DMS114 treated with DMSO at 0.1 percent for 48 hours (cell line): Measurements from ENCODE around the gene WTAP.
"Not testable (repeated sequence)": the region's sequence is repeated elsewhere in the genome, so short reads cannot be mapped to it uniquely, and the experiment has no call there.

Source experiments
- DNase-seq: peaks from one replicate; lab custom pipeline; 2025; ENCODE audit not compliant: unreplicated experiment; lab: John Stamatoyannopoulos, UW

The WTAP gene

GRCh38 chr6:159726918-159727716 is at the start of gene WTAP:
Gene WTAP (plus strand): TSS chr6:159727506. CDS start chr6:159736266, 8,760 bp downstream.
- peak; percentile 56 for DNase-seq

DNA sequence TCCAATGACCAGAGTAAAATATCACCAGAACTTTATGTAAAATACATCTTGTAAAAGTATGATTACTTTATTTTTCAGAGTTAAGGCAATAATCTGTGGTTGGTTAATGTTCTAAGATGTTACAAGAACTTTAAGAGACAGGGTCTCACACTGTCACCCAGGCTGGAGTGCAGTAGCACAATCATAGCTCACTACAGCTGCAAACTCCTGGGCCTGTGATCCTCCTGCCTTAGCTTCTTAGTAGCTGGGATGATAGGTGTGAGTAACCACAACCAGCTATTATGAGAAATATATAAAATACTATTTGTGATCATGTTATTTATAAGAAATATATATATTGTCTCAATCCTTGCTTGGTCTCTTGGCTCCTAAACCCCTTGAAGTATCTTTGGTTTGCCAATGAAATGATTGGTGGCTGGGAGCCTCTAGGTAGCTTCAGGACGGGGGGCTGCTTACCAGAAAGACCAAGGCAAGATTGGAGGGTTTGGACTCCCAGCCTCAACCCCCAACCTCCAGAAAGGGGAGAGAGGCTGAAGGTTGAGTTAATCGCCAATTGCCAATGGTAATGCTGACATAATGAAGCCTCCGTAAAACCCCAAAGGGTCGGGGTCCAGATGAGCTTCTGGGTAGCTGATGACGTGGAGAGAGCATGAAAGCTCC is 49.7 kb upstream of the WTAP start:
- no peak for DNase-seq

DNA sequence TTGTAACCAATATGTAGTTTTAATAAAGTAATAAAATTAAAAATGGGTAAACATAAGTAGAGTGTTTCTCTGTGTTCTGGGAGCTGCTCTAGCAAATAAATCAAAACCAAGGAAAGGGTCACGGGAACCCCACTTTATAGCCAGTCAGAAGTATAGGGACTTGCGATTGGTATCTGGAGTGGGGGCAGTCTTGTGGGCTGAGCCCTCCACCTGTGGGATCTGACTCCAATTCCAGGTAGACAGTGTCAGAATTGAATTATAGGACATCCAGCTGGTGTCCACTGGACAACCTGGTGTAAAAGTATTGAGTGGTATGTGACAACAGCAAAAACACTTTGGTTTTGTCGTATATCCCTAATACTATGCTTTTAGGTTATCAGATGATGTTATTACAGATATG is 48.7 kb upstream of the WTAP start:
- no peak for DNase-seq

DNA sequence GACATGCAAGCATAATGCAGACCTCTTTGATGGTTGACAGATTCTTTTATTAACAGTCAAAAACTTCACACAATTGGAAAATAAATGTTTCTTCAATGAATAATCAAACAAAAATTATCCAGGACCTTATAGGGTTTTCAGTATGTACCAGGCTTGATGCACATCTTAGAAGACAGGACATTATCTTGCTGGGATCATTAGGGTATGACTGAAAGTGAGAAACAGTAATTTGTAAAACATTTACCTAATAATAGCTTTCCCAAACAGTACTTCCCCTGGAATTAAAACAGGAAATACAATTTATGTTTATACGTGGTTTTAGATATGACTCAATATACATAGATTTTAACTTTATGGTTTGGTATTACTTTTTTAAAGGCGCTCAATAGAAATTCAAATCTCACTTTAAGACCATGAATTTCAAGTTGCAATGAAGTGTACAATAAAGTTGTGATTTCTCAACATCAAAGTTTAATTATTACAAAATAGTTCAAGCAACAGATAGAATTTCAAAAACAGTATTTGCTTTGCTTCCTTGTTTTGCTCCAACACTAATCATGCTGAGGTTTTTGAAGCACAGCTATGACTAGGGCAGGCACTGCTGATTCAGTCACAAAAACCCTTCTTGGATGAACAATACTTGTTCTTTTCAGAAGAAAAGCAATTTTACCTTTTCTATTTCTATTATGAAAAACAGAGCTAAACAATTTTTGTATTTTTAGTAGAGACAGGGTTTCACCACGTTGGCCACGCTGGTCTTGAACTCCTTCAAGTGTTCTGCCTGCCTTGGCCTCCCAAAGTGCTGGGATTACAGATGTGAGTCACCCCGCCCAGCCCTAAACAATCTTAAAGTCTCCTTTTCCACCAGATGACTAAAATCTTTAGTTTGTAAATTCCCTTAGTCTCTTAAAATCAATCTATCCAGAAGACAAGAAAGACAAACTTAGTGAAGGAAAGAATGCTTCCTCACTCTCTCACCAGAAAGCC is 47.9 kb upstream of the WTAP start:
- DNase-seq: no peak

DNA sequence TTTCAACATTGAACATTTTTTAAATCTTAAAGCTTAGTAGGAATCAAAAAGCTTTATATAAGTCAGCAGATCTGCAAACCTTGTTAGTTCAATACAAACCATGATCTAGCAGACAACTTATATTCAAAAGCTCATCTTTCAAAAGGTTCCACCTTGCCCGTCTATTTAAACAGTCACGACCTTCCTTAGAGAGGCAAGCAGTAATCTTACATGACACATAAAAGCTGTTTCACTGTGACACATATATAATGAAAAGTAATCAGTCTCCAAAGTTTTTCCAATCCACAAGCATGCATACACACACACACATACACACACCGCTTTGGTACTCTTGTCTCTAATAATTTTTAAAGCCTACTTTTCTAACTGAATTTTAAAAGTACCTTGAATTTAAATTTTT is 47.2 kb upstream of the WTAP start:
- no peak for DNase-seq

DNA sequence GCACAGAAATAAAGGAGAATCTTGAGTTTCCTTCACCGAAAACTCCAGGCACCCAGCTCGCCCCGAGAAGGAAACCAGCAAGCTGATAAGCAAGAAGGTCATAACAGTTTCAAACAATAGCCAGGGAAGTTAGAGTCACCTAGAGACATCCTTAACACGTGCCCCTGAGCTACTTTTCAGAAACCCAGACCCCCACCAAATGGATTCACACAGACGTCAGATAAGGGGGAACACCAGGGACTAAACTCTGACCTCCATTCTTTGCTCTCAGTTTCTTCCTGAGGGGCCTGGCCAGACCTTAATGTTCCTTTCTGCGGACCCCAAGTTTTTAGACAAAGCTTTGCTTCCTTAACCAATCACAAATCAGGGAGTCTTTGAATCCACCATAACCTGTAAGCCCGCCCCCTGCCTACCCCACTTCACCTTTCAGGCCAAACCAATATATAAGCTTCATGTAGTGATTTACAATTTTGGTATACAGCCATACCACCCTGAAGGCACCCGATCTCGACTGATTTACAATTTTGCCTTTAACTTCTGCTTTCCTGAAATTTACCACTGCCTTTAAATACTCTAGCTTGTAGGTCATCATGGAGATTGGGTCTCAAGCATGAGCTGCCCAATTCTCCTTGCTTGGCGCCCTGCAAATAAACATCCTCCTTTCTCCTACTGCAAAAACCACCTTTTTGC is 46.0 kb upstream of the WTAP start:
- DNase-seq: no peak

DNA sequence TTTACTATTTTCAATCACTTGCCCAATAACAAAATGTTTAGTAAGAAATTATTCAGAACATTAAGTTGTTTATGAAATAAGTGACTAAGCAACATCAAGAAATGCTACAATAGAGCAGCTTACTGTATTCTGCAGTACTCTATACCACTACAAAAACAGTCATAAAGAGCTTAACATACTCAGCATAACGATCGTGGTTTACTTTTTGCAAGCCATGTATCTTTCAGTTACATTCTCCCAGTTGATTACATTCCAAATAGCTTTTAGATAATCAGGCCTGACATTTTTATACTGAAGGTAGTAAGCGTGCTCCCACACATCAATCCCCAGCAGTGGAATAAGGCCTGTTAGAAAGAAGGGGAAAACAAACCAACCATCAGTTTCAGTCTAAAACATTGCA is 45.0 kb upstream of the WTAP start:
- no peak for DNase-seq

DNA sequence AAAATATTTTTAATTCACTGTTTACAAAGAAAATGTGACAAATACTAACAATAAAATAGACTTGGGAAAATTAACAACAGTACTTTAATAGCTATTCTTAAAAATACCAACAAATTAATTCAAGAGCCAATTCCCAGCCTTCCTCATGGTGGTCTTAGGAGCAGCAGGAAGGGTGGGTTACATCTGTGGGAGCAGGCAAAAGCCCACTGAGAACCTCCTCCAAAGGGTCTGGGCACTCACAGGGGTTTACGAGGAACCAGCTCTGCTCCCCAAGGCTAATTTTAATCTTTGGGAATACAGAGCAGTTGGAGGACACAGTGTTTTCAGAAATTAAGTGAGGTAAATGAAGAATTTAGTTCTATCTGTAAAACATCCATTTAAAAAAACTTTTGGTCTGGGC is 44.5 kb upstream of the WTAP start:
- no peak for DNase-seq

DNA sequence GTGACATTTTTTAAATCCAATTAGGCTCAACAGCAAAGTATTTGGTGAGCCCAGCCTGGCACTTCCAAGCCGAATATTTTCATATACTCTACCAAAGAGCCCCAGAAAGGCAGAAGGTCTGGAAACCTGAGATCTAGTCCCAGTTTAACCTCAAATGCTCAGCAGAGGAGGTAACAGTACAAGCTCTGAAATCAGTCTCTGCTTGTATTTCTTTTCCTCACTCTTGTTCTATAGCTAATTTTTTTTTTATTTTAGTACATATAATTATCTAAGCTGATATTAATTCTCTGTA is 43.3 kb upstream of the WTAP start:
- no peak for DNase-seq

DNA sequence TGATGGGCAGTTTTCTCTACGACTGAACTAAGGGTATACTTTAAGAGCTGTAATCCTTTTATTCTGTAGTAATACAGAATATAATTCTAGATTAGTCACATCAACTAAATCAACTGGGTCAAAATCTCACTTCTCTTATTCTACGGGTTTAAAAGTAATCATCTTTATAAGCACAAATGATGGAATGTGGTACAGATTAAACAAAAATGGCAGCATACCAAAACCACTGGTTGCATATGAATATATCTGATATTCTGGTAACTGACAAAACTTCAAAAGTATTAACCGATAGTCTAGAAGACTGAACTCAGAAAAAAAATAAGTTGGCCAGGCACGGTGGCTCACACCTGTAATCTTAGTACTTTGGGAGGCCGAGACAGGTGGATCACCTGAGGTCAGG is 41.3 kb upstream of the WTAP start:
- DNase-seq: no peak

DNA sequence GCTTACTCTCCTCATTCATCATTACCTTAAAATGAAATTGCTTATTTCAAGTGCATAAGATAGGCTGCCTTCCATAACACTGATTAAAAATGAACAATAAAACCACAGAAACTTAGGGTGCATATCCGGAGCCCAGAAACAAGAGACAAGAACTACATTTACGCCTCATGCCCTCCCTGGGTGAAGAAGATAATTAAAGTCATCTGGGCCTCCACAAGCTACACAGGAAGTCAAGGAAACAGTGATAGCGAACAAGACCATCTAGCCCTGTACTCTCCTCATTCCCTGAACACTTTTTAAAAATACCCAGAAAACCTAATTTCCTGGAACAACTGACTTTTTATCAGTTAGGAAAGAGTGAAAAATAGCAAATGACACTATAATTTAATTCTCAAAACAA is 40.6 kb upstream of the WTAP start:
- no peak for DNase-seq

DNA sequence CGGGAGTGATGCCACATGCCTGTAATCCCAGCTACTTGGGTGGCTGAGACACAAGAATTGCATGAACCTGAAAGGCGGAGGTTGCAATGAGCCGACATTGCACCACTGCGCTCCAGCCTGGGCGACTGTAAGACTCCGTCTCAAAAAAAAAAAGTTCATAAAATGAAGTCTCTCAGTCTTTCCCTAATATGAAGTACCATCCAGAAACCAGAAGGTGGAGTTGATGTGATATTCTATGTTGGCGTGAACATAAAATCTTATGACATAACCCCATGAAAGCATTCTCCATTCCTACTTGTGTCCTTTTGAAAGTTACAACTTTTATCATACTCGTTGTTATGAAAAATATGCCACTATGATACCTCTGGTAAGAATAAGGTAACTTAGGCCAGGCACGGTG is 40.0 kb upstream of the WTAP start:
- no peak for DNase-seq

DNA sequence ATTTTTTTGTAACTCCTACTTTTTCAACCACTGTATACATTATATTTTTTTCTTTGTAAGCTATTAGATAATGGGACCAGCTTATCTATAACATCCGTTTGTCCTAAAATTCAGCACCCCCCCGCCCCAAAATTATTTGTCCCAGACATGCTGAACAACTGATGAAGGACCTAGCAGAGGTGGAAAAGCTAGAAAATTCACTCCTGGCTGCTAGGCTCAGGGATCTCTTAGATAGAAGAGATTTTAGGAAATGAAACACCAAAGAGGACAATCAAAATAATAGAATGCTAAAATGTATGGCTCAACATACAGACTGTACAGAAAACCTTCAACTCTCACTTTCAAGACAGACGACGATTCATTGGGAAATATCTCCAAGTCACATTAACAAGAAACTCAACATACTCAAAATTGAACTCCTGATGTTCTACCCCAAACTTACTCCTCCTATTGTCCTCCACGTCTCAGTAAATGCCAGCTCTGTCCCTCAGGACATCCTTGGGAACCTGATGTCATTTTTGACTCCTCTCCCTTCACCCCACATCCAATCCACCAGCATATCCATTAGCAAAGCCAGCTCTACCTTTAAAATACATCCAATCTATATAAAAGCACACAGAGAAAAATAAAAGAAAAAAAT is 38.9 kb upstream of the WTAP start:
- no peak for DNase-seq

DNA sequence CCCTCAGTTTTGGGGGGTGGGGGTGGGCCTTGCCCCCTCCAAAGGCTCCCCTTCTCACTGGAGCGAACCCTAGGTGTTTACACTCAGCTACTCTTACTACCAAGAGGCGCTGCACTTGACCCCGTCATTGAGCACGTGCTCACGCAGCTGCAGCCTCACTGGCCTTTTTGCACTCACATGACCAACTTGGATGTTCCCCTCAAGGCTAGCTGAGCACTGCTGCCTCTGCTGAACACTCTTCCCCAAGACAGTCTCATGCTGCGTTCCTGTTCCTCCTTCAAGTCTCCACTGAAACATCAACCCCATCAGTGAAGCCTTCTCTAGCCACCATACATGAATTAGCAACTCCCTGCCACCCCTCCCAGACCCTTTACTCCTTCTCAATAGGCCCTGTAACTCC is 38.3 kb upstream of the WTAP start:
- no peak for DNase-seq

GRCh38 chr6:159690135-159690534 is 37.2 kb upstream of the WTAP start:
- DNase-seq: not testable (repeated sequence)

DNA sequence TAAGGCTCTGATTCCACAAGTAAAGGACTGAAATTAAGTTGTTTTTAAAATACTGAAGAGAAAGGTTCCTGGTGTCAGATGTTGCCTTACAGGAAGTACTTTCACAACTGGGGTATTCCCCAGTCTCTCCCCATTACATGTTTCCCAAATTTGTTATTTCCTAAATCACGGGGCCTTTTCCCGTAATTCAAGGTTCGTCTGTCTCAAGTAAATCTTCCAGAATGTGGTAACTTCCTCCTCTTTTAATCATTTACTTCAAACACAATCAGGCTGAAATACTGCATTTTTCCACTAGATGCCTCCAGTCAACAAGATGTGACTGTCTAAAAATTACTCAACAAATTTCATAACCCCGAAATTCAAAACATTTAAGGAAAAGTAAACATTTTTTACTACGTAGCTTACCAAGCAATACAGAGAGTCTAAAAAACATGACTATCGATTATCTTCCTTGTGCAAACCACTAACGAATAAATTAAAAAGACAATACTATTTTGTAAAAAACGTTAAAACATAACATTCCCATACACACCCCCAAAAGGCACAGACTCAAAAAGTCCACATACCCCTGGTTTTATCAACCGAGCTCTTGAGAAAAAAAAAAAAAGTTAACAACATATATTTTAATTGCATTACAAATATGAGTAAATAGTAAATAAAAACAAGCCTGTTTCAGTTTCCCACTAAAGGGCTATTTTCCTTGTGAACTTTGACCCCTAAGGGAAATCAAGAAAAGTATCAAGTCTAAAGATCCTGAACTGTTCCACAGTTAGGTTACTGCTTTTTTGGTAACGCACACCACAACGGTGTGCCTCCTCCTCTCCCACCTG is 36.0 kb upstream of the WTAP start:
- DNase-seq: peak; percentile 48

DNA sequence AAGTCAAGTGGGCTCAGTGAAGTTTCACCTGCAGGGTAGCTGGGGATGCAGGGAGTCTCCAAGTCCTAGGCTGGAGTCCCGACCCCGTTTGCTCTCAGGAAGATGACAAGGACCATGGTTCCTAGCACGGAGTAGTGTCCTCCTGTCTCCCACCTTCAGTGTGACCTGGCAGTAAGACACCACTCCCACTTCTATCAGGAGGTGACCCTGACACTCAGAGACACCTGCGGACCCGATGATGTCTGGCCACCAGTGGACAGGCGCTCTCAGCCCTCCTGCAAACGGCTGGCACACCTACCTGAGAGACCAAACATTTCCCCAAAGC is 35.4 kb upstream of the WTAP start:
- DNase-seq: no peak

DNA sequence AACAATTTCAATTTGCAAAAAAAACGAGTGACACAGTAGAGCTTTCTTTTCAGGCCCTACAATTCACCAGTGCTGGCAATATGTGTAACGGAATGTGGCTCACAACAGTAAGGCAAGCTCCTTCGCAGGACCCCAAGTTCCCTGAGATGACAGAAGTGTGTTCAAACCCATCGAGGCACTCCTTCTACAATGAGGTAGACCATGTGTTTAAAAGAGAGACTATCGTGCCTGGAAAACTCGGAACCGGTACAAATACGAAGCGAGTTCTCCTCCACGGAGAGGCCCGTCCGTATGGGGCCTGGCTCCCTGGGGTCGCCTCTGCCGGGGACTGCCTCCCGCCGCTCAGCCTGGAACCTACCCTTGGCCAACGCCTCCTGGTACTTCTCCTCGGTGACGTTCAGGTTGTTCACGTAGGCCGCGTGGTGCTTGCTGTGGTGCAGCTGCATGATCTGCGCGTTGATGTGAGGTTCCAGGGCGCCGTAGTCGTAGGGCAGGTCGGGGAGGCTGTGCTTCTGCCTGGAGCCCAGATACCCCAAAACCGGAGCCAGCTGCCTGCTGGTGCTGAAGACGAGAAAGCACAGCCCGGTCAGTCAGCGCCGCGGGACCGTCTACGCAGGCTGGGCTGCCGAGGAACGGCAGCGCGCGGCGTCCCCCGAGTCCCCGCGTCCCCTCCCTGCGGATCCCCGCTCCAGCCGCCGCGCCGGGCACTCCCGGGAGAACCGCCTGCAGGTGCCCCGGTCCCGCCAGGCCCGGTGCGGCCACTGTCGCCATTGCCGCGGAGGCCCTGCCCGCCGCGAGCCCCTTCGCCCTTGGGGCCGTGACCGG is 34.8 kb upstream of the WTAP start:
- no peak for DNase-seq
